HL-60 (cell line): ENCODE measurements around the gene MADCAM1.

ENCODE experiments used
- POLR2AphosphoS5 ChIP-seq: IDR thresholded peaks from 2 replicates; pipeline ENCODE4 v1.6.1; 2012; ENCODE audit warnings: low read depth
- SPI1 ChIP-seq: IDR thresholded peaks from 2 replicates; pipeline ENCODE4 v1.6.1; 2012; ENCODE audit warnings: low read depth, mild to moderate bottlenecking, borderline replicate concordance
- TF ChIP-seq, protein P1 (sequence below): IDR thresholded peaks from one replicate; pipeline ENCODE4 v1.5.1; 2011; ENCODE audit warnings: low read length, control low read depth, inconsistent platforms; ENCODE audit not compliant: insufficient read depth
- TF ChIP-seq, protein P2 (sequence below): IDR thresholded peaks from 2 replicates; pipeline ENCODE4 v1.6.1; 2012; ENCODE audit warnings: low read depth; ENCODE audit not compliant: insufficient replicate concordance

- TF ChIP-seq, protein P1, sequence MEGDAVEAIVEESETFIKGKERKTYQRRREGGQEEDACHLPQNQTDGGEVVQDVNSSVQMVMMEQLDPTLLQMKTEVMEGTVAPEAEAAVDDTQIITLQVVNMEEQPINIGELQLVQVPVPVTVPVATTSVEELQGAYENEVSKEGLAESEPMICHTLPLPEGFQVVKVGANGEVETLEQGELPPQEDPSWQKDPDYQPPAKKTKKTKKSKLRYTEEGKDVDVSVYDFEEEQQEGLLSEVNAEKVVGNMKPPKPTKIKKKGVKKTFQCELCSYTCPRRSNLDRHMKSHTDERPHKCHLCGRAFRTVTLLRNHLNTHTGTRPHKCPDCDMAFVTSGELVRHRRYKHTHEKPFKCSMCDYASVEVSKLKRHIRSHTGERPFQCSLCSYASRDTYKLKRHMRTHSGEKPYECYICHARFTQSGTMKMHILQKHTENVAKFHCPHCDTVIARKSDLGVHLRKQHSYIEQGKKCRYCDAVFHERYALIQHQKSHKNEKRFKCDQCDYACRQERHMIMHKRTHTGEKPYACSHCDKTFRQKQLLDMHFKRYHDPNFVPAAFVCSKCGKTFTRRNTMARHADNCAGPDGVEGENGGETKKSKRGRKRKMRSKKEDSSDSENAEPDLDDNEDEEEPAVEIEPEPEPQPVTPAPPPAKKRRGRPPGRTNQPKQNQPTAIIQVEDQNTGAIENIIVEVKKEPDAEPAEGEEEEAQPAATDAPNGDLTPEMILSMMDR, result no peak
- TF ChIP-seq POLR2AphosphoS5 (no peak), SPI1 (no peak)
- TF ChIP-seq, protein P2, sequence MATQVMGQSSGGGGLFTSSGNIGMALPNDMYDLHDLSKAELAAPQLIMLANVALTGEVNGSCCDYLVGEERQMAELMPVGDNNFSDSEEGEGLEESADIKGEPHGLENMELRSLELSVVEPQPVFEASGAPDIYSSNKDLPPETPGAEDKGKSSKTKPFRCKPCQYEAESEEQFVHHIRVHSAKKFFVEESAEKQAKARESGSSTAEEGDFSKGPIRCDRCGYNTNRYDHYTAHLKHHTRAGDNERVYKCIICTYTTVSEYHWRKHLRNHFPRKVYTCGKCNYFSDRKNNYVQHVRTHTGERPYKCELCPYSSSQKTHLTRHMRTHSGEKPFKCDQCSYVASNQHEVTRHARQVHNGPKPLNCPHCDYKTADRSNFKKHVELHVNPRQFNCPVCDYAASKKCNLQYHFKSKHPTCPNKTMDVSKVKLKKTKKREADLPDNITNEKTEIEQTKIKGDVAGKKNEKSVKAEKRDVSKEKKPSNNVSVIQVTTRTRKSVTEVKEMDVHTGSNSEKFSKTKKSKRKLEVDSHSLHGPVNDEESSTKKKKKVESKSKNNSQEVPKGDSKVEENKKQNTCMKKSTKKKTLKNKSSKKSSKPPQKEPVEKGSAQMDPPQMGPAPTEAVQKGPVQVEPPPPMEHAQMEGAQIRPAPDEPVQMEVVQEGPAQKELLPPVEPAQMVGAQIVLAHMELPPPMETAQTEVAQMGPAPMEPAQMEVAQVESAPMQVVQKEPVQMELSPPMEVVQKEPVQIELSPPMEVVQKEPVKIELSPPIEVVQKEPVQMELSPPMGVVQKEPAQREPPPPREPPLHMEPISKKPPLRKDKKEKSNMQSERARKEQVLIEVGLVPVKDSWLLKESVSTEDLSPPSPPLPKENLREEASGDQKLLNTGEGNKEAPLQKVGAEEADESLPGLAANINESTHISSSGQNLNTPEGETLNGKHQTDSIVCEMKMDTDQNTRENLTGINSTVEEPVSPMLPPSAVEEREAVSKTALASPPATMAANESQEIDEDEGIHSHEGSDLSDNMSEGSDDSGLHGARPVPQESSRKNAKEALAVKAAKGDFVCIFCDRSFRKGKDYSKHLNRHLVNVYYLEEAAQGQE, result no peak
These were observed 6.7 kb upstream of the MADCAM1 start for GRCh38 chr19:489418-490196.
